Stimulated activated CD4-positive, alpha-beta T cell treated with anti-CD3 and anti-CD28 coated beads, Interleukin-1b, Interleukin-23, amount 100 ng/mL, for 4 hours (primary cell): ENCODE data around the gene DOLPP1.

ENCODE experiments used
- DNase-seq, 2 donors: peaks; one replicate each; pipeline ENCODE4 v3.0.0-alpha.2; 2020; ENCODE audit warnings: low read depth in 2 of 2

Gene DOLPP1

DNA sequence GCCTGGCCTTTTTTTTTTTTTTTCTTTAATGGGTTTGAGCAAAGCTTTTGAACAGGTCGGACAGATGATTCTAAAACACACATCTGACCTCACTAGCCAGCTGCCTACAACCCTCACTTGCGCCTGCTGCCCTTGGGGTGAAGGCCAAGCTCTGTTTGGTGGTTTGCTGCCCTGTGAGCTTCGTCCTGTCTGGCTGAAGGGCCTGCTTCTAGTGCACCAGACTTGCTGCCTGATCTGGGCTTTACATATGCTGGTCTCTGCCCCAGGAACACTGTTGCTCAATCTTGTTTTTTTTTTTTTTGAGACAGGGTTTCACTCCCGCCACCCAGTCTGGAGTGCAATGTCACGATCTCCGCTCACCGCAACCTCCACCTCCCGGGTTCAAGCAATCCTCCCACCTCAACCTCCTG is 16.4 kb upstream of the DOLPP1 start:
- no peak for DNase-seq

DNA sequence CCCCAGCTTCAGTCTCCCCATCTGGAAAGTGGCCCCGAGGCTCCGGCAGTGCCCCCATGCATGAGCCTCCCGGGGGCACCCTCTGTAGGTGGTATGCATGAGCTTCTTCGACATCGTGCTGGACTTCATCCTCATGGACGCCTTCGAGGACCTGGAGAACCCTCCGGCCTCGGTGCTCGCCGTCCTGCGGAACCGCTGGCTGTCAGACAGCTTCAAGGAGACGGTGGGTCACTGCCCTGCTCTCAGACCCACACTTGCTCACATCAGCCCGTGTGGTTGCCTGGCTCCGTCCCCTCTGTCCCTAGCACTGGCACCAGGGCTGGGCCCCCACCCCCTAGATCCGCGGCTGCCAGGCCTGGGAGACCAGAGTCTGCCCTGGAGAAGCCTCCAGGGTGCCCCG is 12.8 kb upstream of the DOLPP1 start:
- no peak for DNase-seq

DNA sequence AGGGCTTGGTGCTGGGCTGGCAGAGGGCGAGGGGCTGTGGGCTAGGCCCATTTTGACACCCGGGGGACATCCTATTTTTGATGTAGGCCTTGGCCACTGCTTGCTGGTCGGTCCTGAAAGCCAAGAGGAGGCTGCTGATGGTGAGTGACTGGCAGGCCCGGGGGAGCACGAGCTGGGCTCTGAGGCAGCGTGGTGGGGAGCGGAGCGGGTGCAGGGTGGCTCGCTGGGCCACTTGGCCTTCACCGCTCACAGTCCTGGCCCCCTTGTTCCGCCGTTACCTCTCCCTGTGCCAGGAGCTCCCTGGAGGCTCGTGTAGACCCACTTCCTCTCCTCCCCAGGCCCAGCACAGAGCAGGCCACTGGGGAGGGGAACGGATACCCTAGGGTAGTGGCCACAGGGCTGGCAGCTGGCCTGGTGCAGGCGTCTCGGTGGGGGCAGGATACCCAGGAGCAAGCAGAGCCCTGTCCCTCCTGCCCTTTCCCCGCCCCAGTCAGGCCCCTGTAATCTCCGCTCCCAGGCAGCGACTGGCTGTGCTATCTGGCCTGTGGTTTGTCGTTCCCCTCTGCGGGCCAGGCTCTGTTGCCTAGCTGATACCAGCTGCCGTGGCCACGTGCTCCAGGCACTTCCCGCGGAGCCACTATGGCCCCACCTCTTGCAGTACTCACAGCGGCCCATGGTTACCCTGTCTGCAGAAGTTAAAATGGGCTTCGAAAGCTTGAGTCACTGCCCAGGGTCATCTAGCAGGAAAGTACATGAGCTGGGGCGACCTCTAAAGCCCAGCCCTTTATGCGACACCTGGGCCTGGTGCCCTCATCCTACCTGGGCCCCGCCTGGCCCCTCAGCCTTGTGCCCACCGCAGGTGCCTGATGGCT is 11.7 kb upstream of the DOLPP1 start:
- DNase-seq: peak in 1 of 2 donors; percentile 36

DNA sequence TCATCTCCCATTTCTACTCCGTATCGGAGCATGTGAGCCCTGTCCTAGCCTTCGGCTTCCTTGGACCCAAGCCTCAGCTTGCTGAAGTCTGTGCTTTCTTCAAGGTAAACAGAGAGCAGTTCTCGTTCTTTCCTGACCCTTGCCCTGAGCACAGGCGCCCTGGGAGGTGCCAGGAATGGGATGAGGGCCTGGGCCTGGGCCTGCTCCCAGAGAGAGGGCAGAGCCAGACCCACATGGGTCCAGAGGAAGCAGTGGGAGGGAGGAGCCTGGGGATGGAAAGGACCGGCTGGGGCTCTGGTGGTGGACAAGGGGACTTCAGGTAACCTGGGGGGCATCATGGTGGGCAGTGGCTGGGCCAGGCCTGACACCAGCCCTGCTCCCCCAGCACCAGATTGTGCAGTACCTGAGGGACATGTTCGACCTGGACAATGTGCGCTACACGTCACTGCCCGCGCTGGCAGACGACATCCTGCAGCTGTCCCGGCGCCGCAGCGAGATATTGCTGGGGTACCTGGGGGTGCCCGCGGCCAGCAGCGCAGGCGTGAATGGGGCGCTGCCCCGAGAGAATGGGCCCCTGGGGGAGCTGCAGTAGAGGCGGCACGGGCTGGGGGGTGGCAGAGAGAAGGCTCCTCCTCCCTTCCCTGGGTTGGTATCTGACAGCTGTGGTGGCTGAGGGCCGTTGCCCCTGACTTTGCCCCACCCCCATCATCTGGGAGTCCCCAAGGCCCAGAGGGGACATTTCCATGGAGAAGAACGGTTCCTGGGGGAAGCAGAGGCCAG is 10.9 kb upstream of the DOLPP1 start:
- DNase-seq: no peak

DNA sequence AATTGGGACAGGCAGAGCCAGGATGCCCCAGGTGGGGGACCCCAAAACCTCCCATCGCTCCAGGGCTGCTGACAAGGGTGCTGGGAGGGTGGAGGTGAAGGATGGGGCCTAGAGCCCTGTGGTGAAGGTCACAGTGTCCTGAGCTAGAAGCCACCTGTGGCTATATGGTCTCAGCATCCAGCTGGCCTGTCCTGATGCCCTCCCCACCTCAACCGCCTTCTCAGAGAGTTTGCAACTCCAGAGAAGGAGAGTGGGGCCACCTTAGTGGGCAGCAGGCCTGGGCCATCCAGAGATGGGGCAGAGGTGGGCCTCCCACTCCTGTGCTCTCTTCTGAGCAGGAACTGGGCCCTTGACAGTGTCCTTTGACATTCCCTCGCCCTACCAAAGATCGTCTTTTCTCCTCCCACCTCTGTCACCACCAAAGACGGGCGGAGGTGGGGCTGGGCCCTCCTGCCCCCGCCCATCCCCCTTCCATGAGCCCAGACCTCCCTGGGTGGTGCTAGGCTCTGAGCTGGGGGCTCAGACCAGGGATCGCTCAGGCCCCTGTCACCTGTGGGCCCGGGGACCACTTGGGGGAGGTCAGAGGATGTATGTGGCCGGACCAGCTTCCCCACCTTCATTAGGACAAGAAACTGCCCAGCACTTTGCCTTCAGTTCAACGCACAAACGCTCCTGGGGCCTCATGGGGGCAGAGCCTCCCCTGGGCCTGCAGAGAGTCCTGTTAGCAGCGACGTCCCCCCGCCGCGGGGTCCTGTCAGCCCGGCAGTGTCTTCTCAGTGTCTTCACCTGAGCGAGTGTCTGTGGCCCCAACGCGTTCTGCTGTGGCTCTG is 10.0 kb upstream of the DOLPP1 start:
- DNase-seq: no peak

DNA sequence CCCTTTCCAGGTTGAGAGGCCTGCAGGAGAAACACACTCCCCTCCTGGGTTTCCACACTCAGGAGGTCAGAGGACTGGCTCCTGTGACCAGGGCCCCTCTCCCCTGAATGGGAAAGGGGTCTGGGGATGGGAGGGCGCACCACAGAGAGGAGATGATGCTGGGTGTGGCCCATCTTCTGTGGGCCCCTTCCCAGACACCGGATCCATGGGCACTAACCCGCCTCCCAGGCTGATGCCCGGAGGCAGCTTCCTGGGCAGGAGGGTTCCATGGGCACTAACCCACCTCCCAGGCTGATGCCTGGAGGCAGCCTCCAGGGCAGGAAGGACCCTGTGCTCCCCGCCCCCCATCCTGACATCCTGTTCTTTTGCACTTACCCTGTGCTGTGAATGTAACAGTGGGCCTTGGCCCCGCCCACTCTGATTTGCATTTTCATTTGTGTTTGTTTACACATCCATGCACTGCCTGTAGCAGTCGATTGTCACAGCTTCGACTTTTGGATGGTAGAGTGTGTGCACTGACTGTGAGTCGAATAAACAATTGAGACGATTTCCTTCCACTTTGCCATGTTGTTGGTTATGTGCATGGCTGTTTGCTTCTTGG is 9.3 kb upstream of the DOLPP1 start:
- no peak for DNase-seq

DNA sequence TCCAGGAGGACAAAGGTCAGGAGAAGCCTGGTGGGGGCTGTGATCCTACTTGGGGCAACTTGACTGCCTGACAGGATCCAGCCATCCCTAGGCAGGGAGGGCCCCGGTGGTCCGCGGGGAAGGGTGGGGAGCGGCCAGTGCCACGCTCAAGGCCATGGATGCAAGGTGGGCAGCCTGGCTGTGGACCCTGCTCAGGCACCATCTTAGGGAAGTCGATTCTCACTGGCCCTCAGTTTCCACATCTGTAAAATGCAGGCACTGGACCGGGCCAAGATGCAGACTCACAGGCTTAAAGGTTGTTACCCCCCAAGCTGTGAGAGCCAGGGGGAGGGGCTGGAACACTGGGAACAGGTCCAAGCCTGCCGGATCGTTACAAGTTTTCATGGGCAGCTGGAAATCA is 8.7 kb upstream of the DOLPP1 start:
- DNase-seq: no peak

DNA sequence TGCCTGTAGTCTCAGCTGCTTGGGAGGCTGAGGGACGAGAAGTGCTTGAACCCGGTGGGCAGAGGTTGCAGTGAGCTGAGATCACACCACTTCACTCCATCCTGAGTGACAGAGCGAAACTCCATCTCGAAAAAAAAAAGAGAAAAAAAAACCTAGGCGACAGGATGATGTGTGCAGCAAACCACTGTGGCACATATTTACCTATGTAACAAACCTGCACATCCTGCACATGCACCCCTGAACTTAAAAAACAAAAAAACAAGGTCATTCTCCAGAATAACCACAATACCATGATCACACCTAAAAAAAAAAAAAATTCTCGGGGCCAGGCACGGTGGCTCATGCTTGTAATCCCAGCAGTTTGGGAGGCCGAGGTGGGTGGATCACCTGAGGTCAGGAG is 7.5 kb upstream of the DOLPP1 start:
- no peak for DNase-seq

DNA sequence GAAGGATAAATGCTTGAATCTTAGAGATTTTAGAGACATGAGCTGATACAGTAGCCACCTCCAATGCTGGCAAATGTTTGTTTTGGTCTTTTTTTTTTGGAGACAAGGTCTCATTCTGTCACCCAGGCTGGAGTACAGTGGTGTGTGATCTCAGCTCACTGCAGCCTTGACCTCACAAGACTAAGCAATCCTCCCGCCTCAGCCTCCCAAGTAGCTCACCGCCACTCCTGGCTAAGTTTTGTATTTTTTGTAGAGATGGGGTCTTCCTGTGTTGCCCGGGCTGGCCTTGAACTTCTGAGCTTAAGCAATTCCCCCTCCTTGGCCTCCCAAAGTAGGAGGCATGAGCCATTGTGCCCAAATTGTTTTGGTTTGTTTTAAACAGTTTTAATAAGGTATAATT is 6.8 kb upstream of the DOLPP1 start:
- no peak for DNase-seq

DNA sequence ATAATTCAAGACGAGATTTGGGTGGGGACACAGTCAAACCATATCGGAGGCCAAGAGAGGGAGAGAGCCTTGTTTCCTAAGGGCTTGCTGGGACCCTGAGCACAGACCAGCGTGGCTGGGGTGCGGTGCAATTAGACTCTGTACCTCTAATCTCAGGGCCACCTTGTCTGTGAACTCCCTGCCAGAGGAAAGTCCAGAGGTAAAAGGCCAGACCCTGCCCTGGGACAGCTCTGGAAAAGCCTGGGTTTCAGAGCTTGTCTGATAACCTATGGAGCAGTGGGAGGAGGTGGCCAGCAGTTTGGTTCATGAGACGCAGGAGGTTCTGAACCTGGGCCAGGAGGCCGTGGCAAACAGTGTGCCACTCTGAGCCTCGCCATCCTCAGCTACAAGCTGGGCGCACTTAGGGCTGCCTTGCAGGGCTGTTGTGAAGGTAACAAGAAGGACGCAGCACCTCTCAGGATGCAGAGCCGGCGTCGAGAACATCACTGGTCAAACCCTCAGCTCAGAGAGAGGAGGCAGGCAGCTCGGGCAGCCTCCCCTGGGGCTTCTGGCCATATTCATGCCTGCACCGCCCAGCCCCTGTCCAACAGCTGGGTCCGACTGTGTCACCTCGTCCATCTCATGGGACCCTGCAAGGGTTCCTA is 4.8 kb upstream of the DOLPP1 start:
- no peak for DNase-seq

DNA sequence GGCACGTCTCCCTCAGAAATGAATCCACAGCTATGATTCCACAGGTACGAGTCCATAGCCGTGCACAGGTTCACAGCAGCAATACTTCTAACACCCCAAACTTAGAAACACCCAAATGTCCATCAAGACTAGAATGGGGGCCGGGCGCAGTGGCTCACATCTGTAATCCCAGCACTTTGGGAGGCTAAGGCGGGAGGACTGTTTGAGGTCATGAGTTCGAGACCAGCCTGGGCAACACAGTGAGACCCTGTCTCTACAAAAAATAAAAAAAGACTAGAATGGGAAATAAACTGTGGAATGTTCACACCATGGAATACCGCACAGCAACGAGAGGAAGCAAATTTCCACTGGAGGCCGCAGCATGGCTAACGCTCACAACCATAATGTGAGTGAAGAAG is 4.3 kb upstream of the DOLPP1 start:
- DNase-seq: no peak

DNA sequence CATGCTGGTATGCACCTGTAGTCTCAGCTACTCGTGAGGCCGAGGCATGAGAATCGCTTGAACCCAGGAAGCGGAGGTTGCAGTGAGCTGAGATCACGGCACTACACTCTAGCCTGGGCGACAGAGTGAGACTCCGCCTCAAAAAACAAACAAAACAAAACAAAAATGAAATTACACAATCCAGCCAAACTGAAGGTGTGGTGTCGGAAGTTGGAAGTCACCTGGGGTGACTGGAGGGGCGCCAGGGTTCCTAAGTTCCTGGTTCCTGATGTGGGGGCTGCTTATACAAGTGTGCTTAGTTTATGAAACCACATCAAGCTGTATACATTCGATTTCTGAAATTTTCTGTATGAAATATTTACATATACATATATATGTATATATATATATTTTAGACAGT is 3.7 kb upstream of the DOLPP1 start:
- no peak for DNase-seq

DNA sequence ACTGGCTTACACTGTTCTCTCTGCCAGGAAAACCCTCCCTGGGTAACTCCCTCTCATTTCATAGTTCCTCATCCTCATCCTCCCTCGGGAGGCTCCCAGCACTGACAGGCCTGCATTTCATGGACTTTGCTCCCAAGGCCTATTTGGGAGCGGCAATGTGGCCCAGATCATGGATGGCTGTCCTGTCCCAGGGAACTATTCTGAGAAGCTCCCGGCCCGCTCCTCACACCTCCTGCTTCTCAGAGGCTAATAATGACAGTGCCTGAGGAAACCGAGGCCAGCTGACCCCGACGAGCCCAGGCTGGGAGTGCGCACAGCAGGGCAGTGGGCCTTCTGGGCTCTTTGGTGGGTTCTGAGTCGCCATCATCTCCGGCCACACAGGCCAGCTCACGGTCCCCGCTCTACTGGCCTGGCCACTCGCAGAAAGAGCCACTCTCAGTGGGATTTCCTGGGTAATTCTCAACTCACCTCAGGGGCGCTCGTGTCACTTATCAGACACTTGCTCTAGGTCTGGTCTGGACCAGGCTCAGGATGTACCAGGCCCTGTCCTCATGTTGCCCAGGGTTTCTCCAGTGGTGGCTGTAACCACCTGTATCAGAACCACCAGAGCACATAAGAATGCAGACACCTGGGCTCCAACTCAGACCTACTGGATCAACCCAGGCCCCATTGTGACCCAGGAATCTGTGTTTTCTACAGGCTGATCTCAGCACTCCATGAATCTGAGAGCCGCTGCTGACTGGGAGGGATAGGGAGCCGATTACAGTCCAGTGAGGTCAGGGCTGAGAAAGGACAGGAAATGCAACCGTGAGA is 2.0 kb upstream of the DOLPP1 start:
- no peak for DNase-seq

DNA sequence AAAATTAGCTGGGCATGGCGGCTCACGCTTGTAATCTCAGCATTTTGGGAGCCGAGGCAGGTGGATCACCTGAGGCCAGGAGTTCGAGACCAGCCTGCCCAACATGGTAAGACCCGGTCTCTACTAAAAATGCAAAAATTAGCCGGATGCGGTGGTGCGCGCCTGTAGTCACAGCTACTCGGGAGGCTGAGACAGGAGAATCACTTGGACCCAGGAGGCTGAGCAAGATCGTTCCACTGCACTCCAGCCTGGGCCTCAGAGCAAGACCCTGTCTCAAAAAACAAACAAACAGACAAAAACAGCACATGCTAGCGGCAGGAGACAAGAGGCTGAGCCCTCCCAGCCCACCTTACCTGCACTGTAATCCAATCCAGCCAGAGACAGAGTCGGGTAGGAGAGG is 1.1 kb upstream of the DOLPP1 start:
- DNase-seq: no peak

DNA sequence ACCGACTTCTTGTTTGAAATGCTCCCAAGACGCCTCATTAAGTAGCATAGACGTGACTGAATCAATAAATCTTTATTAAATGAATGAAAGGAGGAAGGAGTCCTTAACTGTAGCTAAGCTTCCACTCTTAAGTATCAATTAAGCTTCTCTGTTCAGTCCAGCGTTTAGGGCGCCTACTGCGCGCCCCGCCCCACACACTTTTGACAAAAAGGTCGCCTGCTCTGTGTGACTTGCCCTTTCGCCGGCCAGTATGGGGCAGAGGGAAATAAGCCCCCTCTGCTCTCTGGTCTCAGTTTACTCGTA is 662 bp upstream of the DOLPP1 start:
- DNase-seq: no peak

DNA sequence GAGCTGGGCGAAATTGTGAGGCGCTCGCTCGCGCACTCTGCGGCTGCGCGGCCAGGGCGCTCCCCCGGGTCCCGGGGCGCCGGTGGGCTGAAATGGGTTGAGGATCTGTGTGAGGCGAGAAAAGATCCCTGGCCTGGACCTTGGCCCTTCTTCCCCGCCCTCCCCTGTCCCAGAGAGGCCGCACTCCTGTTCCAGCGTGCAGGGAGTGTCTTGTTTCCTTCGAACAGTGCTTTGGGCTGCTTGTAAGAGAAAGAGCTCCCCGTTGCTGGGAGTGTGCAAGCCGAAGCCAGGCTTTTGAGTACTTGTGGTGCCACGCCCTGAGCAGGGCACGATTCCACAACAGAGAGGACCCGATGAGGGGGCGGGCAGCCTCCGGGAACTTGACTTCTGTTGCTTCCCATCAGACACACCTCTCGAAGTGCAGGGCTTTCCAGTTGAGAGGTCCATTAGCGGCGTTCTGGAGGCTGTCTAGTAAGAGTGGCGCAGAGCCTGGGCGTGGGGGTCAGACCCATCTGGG is 535 bp downstream of the DOLPP1 start:
- no peak for DNase-seq

DNA sequence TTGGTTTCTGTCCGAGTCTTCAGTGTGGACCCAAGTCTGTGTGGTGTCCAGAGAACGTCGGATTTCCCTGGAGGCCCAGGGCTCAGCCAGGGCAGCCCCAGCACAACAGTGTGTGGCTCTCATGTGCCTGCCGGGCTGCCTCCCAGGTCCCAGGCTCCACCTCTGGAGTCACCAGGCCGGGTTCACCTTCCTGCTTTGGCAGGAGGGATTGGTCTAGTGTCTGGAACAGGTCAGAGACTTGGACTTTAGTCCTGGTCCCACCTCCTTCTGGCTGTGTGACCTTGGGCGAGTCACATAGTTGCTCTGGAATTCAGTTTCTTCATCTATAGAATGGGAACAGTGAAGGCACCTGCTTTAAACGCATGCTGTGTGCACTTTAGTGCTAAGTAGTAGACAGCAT is 3.2 kb downstream of the DOLPP1 start:
- DNase-seq: no peak

DNA sequence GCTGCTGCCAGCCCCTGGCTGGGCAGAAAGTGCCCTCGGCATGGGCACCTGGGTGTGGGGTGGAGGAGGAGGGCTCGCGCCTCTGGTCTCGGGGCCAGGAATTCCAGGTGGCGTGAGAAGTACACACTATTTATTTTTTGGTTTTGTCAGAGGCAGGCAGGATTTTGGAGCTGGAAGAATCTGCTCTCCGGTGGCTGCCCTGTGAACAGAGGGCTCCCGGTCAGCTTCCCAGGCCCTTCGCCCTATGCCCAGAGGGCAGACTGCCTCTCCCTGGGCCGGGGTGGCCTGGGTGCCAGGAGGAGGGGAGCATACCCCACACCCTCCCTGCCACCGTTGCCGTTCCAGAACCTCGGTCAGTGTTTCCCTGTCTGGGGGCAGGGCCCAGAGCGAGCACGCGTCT is 8.3 kb downstream of the DOLPP1 start:
- no peak for DNase-seq

DNA sequence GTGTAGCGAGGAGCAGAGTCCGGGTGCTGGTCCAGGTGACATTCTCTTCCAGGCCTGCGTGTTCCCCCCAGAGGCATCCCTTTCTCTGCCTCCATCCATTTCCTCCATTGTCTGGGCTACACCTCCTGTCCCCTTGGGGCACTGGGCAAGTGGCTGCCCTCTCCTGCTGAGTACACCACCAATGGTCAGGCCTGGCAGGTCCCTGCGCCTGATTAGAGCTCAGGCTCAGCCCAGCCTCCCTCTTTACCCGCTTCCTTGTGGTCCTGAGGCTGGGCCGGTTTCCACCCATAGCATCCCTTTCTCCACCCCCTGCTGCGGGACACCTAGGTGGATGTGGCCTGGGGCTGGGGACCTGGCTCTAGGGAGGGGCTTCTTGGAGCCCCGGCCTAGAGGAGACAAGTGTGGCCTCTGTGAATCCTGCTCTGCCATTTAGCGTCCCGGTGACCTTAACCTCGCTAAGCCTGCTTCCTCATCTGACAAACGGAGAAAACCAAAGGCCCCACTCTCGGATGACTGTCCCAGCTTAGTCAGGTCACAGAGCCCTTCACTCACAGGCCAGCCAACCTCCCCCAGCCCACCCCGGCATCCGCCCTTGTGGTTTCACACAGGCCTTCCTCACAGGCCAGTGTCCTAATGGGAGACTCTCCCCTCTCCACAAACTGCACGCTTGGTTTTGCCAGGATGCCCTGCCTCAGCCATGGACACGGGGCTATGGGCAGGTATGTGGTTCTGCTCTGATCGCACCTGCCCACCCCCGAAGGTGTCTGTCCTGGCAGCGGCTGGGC is 12.9 kb downstream of the DOLPP1 start:
- no peak for DNase-seq
